Stimulated activated CD4-positive, alpha-beta T cell treated with anti-CD3 and anti-CD28 coated beads, Interleukin-12 subunit alpha, Interleukin-12 subunit beta, amount 100 ng/mL, for 24 hours (primary cell): ENCODE measurements around the gene MYH10.
"Not testable (repeated sequence)": the region's sequence is repeated elsewhere in the genome, so short reads cannot be mapped to it uniquely, and the experiment has no call there.

Source experiments
- DNase-seq, 2 experiments: peaks; one replicate each; pipeline ENCODE4 v3.0.0-alpha.2; 2020; ENCODE audit warnings: low read depth in 2 of 2

The MYH10 gene

GRCh38 chr17:8630227-8630801, at the start of gene MYH10:
TSS of gene MYH10 (minus strand) at chr17:8630725. CDS start at chr17:8623246, 7,479 bp downstream.
- peak in 1 of 2 experiments; percentile 0 for DNase-seq

DNA sequence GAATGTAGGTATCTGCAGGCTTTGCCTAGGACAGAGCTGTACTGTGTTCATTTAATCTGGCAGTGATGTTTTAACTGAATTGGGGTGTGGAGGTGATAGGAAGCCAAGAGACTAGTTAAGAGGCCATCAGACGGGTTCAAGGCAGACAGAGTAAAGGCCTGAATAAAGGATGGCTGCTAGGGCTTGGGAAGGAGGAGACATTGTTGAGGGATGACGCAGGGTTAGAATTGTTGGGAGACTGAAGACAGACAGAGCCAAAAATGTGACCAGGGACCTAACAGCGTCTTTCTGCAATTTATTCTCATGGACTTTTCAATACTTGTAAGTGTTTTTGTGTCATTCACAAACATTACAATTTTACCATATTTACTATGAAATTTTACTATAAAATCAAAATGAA, 48.6 kb upstream of the MYH10 start:
- DNase-seq: no peak

- DNase-seq: no peak
Observed at GRCh38 chr17:8675306-8675705, 44.8 kb upstream of the MYH10 start.

- no peak for DNase-seq
Observed at GRCh38 chr17:8674344-8675305, 44.1 kb upstream of the MYH10 start.

DNA sequence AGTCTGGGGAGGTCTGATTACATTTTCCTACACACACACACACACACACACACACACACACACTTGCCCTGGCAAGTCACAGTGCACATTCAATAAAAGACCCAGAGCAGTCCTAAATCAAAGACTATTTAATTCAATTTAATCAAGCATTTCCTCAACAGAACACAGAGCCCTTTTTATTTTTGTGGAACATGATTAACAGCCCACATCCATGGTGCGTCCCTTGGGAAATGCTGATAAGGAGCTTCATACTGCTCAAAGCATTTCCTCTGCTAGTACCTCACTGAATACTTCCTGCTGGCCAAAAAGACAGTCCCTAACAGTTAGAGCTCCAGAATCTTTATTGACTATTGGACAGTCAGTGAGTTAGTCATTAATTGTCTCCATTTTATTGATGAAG, 43.1 kb upstream of the MYH10 start:
- no peak for DNase-seq

GRCh38 chr17:8672326-8672725, 41.8 kb upstream of the MYH10 start:
- DNase-seq: no peak

- no peak for DNase-seq
Observed at GRCh38 chr17:8670421-8670820, 39.9 kb upstream of the MYH10 start.

DNA sequence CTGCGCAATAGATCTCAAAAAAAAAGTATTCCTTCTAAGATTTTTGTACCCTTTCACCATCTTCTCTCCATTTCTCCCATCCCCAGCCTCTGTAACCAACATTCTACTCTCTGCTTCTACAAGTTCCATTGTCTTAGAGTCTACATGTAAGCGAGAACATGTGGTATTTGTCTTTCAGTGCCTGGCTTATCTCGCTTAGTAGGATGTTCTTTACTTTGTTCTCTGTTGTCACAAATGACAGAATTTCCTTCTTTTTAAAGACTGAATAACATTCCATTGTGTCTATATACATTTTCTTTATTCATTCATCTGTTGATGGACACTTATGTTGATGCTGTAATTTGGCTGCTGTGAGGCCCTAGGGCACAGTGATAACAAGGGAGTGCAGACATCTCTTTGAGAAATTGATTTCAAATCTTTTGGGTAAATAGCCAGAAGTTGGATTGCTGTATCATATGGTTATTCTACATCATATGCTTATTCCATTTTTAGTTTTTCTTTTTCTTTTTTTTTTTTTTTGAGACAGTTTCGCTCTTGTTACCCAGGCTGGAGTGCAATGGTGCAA, 37.7 kb upstream of the MYH10 start:
- no peak for DNase-seq

GRCh38 chr17:8667421-8667820, 36.9 kb upstream of the MYH10 start:
- DNase-seq: no peak

- DNase-seq: no peak
Observed at GRCh38 chr17:8665684-8666083, 35.2 kb upstream of the MYH10 start.

DNA sequence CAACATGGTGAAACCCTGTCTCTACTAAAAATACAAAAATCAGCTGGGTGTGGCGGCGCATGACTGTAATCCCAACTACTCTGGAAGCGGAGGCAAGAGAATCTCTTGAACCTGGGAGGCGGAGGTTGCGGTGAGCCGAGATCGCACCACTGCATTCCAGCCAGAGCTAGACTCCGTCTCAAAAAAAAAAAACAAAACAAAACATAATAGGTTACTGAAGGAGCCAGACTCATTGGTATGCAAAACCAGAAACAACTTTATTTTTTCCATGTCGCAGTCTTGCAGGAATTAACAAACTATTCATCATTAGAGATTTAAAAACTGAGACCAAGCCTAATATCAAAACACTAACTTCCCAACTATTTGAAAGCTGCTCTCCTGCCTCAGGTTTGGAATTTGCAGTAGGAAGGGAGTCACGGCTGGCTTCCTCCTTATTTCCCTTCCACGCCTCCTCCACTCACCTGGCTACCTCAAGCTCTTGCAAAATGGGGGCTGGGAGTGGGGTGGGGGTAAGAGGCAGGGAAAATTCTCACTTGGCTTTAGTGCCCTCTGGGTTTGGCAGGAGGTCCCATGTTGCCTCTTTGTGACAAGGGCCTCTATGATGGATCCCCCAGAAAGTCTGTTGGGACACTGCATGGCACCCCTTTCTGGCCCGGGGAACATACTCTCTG, 34.1 kb upstream of the MYH10 start:
- DNase-seq: no peak

DNA sequence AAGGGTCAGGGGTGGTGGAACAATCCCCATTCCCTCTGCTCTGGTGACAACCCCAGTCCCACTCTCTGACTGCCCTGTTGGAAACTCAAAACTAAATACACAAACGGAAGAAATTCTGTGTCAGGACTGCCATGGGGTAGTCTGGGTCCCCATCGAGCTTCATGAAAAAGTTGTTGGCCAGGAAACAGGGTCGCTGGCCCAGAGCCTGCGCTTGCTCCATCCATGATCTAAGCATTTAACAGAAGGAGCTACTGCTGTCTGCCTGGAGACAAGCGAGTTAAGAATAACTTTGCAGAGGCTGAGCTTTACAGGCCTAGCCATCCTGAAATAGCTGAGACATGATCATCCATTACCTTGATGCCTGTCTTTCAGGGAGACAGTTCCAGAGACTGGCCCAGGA, 32.4 kb upstream of the MYH10 start:
- DNase-seq: no peak

- no peak for DNase-seq
Observed at GRCh38 chr17:8662076-8662831, 31.7 kb upstream of the MYH10 start.

GRCh38 chr17:8660709-8661108, 30.2 kb upstream of the MYH10 start:
- not testable (repeated sequence) for DNase-seq

DNA sequence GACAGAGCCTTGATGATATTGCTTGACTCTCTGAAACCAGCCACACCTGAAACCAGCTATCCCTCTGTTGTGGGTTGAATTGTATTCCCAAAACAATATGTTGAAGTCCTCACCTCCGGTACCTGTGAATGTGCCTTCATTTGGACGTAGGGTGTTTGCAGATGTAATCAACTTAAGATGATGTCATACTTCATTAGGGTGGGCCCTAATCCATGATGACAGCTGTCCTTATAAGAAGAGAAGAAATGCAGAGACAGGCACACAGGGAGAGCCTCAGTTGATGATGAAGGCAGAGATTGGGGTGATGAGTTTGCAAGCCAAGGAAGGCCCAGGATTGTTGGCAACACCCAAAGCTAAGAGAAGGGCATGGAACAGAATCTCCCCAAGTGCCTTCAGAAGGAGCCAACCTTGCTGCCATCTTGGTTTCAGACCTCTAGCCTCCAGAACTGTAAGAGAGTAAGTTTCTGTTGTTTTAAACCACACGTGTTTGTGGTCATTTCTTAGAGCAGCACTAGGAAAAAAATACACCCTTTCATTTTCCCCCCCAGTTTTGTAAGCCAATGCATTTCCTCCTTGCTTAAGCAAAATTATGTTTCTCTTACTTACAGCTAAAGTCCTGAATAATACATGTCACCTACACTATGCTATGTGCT, 29.4 kb upstream of the MYH10 start:
- no peak for DNase-seq

GRCh38 chr17:8658810-8659209, 28.3 kb upstream of the MYH10 start:
- no peak for DNase-seq

- DNase-seq: no peak
Observed at GRCh38 chr17:8656693-8657092, 26.2 kb upstream of the MYH10 start.

DNA sequence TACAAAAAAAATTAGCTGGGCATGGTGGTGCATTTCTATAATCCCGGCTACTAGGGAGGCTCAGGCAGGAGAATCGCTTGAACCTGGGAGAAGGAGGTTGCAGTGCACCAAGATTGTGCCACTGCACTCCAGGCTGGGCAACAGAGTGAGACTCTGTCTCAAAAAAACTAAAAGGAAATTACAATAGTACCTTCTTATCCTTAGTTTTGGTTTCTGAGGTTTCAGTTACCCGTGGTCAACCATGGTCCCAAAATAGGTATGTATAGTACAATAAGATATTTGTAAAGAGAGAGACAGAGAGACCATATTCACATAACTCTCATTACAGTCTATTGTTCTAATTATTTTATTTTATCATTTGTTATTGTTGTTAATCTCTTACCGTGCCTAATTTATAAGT, 24.3 kb upstream of the MYH10 start:
- no peak for DNase-seq

- no peak for DNase-seq
Observed at GRCh38 chr17:8651013-8651412, 20.5 kb upstream of the MYH10 start.

DNA sequence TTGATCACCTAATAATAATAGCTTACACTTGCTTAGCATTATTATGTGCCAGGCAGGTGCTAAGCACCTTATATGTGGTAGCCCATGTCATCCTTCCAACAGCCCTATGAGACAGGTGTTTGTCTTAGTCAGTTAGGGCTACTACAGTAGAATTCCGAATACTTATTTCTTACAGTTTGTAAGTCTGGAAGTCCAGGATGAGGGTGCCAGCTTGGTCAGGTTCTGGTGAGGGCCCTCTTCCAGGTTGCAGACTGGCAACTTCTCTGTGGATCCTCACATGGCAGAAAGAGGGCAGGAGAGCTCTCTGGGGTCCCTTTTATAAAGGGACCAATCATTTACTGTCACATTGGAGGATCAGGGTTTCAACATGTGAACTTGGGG, 19.6 kb upstream of the MYH10 start:
- DNase-seq: no peak
